HG03025 (cell line): Measurements from ENCODE around the gene DBX1.
"Not testable (repeated sequence)": the region's sequence is repeated elsewhere in the genome, so short reads cannot be mapped to it uniquely, and the experiment has no call there.

Experiments used
- ATAC-seq: cut with Tn5 transposase; IDR thresholded peaks from one replicate; pipeline ENCODE4 v1.9.1; 2021; ENCODE audit warnings: mild to moderate bottlenecking, moderate library complexity; ENCODE audit not compliant: unreplicated experiment, low FRiP score

Gene DBX1

GRCh38 chr11:20160425-20161229 is at the start of gene DBX1:
DBX1 (minus strand) TSS chr11:20160475; CDS start chr11:20160324, 151 bp downstream.
- ATAC-seq, result no peak

- no peak for ATAC-seq
Observed at GRCh38 chr11:20208622-20209111, 48.4 kb upstream of the DBX1 start.

GRCh38 chr11:20207781-20208621 is 47.7 kb upstream of the DBX1 start:
- ATAC-seq, result no peak

GRCh38 chr11:20205807-20206206 is 45.5 kb upstream of the DBX1 start:
- ATAC-seq, result no peak

GRCh38 chr11:20204681-20205080 is 44.4 kb upstream of the DBX1 start:
- ATAC-seq, result no peak

GRCh38 chr11:20203831-20204230 is 43.6 kb upstream of the DBX1 start:
- no peak for ATAC-seq

GRCh38 chr11:20201231-20201630 is 41.0 kb upstream of the DBX1 start:
- no peak for ATAC-seq

GRCh38 chr11:20200331-20200955 is 40.2 kb upstream of the DBX1 start:
- not testable (repeated sequence) for ATAC-seq

GRCh38 chr11:20197881-20198280 is 37.6 kb upstream of the DBX1 start:
- ATAC-seq, result no peak

GRCh38 chr11:20194470-20194869 is 34.2 kb upstream of the DBX1 start:
- no peak for ATAC-seq

- no peak for ATAC-seq
Observed at GRCh38 chr11:20193307-20193706, 33.0 kb upstream of the DBX1 start.

- no peak for ATAC-seq
Observed at GRCh38 chr11:20192641-20193040, 32.4 kb upstream of the DBX1 start.

- ATAC-seq, result no peak
Observed at GRCh38 chr11:20192151-20192550, 31.9 kb upstream of the DBX1 start.

GRCh38 chr11:20178976-20179375 is 18.7 kb upstream of the DBX1 start:
- ATAC-seq, result no peak

- ATAC-seq, result no peak
Observed at GRCh38 chr11:20177136-20177535, 16.9 kb upstream of the DBX1 start.

- no peak for ATAC-seq
Observed at GRCh38 chr11:20172721-20173447, 12.6 kb upstream of the DBX1 start.

- ATAC-seq, result no peak
Observed at GRCh38 chr11:20163783-20164481, 3.7 kb upstream of the DBX1 start.

- ATAC-seq, result no peak
Observed at GRCh38 chr11:20162824-20163782, 2.8 kb upstream of the DBX1 start.
